ENCODE data around the gene PPP1R1C.

Gene PPP1R1C

DNA sequence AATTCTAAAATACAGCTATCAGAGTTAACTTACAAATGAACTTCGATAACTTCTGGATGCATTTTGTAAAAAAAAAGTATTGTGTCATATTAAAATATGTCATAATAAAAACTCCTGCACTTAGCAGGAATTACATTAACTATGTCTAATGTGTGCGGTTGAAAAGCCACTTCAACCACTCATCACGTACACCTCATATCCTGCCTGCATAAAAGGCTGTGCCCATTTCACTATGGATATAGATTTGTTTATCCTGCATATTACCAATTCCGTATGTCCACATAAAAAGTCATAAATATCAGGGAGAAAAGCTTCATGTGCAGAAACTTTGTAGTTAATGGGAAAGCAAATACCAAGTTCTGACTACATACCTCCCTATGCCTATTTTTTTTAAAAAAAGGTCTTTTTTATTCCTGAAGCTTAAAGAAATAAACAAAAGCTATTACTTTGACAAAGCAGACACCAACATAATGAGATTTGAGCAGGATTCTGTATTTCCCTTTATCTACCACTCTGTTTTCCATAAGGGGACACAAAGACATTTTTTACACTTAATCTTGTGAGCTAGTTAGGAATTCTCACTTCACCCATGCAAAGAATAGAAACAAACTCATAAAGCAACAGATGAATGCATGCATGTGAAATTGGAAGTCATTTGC lies 96.1 kb downstream of the PPP1R1C start:
- TF ChIP-seq, protein P1, sequence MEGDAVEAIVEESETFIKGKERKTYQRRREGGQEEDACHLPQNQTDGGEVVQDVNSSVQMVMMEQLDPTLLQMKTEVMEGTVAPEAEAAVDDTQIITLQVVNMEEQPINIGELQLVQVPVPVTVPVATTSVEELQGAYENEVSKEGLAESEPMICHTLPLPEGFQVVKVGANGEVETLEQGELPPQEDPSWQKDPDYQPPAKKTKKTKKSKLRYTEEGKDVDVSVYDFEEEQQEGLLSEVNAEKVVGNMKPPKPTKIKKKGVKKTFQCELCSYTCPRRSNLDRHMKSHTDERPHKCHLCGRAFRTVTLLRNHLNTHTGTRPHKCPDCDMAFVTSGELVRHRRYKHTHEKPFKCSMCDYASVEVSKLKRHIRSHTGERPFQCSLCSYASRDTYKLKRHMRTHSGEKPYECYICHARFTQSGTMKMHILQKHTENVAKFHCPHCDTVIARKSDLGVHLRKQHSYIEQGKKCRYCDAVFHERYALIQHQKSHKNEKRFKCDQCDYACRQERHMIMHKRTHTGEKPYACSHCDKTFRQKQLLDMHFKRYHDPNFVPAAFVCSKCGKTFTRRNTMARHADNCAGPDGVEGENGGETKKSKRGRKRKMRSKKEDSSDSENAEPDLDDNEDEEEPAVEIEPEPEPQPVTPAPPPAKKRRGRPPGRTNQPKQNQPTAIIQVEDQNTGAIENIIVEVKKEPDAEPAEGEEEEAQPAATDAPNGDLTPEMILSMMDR (conservative IDR thresholded peaks at IDR 0.05; ENCODE audit: low read depth, low read length): no peak
- no peak for DNase-seq (ENCODE audit: low read depth)
- no peak overlapping the region for H3K4me3 ChIP-seq (ENCODE audit: low read depth, low read length)

DNA sequence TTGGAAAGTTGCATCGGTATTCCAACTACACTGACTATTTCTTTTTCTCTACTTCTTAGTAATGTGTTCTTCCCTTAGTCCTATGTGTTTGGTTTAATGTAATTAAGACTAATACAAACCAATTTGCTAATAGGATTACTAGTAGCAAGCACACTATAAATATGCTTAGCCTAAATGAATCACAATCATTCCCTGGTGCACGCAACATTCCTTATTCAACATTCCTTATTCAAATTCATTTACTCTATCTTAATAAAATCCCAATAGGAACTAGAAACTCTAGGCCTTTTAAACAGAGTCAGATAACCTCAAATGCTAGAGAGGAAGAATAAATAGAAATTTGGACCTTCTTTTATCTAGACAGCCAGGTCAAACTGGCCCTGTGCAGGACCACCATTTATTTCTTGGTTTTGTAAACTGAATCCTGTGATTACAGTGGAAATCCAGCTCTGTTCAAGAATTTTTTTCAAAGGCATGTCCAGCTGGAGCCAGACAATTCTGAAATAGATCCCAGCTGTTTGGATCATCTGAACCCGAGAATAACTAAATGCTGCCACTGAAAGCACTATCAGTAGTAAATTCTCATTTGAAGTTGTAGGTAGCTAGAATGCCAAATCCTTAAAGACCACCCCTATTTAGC lies 103.1 kb downstream of the PPP1R1C start:
- H3K4me3 ChIP-seq (ENCODE audit: low read depth, low read length): no peak overlapping the region
- TF ChIP-seq, protein P1 (conservative IDR thresholded peaks at IDR 0.05; ENCODE audit: low read depth, low read length): no peak
- no peak for DNase-seq (ENCODE audit: low read depth)

DNA sequence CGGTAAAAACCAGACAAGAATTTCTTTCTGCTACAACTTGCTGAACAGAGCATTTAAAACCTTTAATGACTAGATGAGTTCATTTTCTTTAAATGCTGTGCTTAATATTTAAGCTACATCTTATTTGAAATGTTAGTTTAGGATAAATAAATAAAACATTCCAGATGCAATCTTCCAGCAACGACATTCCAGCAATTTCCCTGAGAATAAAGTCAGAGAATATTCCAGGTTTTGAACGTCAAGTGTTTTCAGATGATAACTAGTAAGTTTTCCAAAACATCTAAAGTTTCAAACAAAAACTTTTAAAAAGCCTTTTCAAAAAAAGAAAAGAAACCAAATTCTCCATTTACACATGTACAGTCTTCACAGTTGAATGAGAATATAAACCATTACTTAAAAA lies 104.8 kb downstream of the PPP1R1C start:
- TF ChIP-seq, protein P1 (conservative IDR thresholded peaks at IDR 0.05; ENCODE audit: low read depth, low read length): no peak
- H3K4me3 ChIP-seq (ENCODE audit: low read depth, low read length): no peak overlapping the region
- no peak for DNase-seq (ENCODE audit: low read depth)

DNA sequence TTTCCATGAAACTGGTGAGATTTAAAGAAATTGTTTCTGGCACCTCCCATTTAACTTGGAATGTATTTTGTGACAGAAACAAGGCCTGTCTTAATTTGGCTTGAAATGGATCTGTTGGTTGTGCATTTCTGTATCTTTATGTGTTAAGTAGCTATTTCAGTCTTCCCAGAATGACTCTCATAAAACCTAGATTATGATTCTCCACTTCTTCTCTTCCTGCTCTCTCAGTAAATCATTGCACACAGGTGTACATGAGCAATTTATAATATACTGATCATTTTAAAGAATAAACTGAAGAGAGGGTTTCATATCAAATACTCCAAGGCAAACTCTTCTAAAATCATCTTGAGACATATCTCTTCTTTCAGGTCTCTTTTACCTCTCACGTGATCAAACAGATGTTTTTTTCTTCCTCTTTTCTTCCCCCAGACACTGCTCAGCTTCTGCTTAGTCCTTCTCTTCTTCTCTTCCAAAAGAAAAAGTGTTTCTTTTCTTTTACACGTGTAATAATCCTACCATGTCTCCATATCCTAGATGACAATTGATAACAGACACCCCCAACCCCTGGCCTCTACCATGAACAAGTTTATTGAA lies 112.0 kb downstream of the PPP1R1C start:
- DNase-seq (ENCODE audit: low read depth): no peak
- H3K4me3 ChIP-seq (ENCODE audit: low read depth, low read length): no peak overlapping the region
- TF ChIP-seq, protein P1 (conservative IDR thresholded peaks at IDR 0.05; ENCODE audit: low read depth, low read length): no peak

DNA sequence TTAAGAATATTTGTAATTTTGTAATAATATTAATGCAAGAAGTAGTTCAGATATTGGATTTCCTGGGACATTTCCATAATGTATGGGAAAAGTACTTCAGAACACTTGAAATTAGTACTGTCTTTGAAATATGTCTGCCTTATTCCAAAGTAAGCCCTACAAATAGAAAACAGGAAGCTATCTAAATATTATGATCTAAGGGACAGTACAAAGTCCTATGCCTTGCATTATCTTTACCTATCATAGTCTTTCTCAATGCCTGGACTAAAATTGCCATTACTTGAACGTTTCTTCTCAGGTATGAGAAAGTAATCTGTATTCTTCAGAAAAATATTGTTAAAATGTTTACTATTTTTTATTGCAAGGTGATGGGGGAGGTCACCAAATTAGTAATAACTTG lies 113.0 kb downstream of the PPP1R1C start:
- TF ChIP-seq, protein P1 (conservative IDR thresholded peaks at IDR 0.05; ENCODE audit: low read depth, low read length): no peak
- DNase-seq (ENCODE audit: low read depth): no peak
- no peak overlapping the region for H3K4me3 ChIP-seq (ENCODE audit: low read depth, low read length)

DNA sequence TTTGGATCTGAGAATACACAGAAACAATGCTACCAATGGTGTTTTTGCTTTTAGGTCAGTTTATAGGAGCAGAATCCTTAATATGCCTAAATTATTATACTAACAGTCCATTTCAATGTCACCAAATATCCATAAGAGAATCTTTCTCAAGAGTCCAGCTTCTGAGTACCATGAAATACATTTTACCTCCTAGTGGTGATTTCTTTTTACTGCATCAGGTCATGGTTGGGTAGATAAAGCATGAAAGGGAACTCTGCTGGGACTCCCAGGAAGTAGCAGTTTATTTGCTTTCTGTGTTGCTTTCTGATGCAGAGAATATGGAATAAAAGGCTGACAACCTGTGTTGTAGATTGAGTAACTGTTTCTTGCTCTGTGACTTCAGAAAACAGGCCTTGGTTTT lies 115.6 kb downstream of the PPP1R1C start:
- H3K4me3 ChIP-seq (ENCODE audit: low read depth, low read length): no peak overlapping the region
- DNase-seq (ENCODE audit: low read depth): no peak
- TF ChIP-seq, protein P1 (conservative IDR thresholded peaks at IDR 0.05; ENCODE audit: low read depth, low read length): peak; percentile 38
